Measurements from ENCODE around the gene TMEM272. TPM values are rescaled to one million over a fixed set of nuclear protein-coding genes. Genes with fewer than 3 reads are reported as not detected.
A peak's percentile ranks its signal among the peaks of the same experiment; 100 is the strongest.

TMEM272 gene, protein sequence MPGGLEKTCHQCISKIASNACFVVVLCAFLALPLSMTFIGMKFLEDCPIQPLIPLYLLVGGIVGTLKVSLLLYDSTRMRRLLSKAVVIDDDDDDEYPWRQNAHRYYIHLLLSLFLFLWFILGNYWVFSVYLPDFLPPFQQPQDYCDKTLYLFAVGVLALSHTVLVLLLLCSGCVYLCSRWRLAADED
- under 1 TPM; 0.35 to 0.69 TPM for total RNA-seq
- 0.12 TPM for polyA plus RNA-seq

- Mint-ChIP-seq H3K4me3 (peak within 1 kb of the TSS in 3 of 7 donors; percentile 7 to 63 (median 35)), H3K4me1 (peaks cover 4 to 13% (median 6%) of the 10 kb centered on the region in 3 donors), H3K27me3 (peaks cover 2 to 15% of the 10 kb centered on the region in 2 donors), H3K9me3 (no peaks in the 10 kb centered on the region), H3K27ac (peak within 1 kb of the TSS in 1 of 8 donors; percentile 48), H3K36me3 (no peaks in the 10 kb centered on the region)
- no peaks in the 10 kb centered on the region for H3K36me3 ChIP-seq (ENCODE audit: insufficient read depth, low read length)
- CTCF ChIA-PET, result interaction anchor here (0.9 to 2.1 kb wide), 10 partner anchors 10 to 357 kb away, joined by 3 to 11 read pairs (median 3); no protein-coding TSS in a partner anchor
- no peak within 1 kb of the TSS for H3K4me3 ChIP-seq (ENCODE audit: low read length)
- POLR2A ChIA-PET, result no interaction called here
- H3K9me3 ChIP-seq (ENCODE audit: low read length), result no peaks in the 10 kb centered on the region
- H3K4me1 ChIP-seq (ENCODE audit: insufficient read depth, low read length), result peaks cover 5% of the 10 kb centered on the region
- H3K27me3 ChIP-seq (ENCODE audit: insufficient read depth, low read length, poor library complexity, severe bottlenecking), result no peaks in the 10 kb centered on the region
- no peak within 1 kb of the TSS for H3K27ac ChIP-seq (ENCODE audit: low read depth, low read length)
- DNase-seq, result peak; percentile 18 to 62 (median 38)
Observed at GRCh38 chr13:51844862-51845573, at the start of gene TMEM272. Gene TMEM272, minus strand, starts transcription at chr13:51845177. Its CDS starts 6,647 bp downstream, at chr13:51838530.

GRCh38 chr13:51894239-51894638, 49.3 kb upstream of the TMEM272 start:
- Mint-ChIP-seq H3K27me3 (peaks cover 11 to 19% of the 10 kb centered on the region in 2 donors), H3K36me3 (no peaks in the 10 kb centered on the region), H3K27ac (no peak overlapping the region), H3K4me1 (no peaks in the 10 kb centered on the region), H3K4me3 (no peak overlapping the region), H3K9me3 (no peaks in the 10 kb centered on the region)
- ChIA-PET CTCF (interaction anchor here (1.5 kb wide), 1 partner anchor 8 kb away, joined by 4 read pairs; no protein-coding TSS in a partner anchor), POLR2A (no interaction called here)
- no peaks in the 10 kb centered on the region for H3K9me3 ChIP-seq (ENCODE audit: low read length)
- H3K36me3 ChIP-seq (ENCODE audit: insufficient read depth, low read length), result no peaks in the 10 kb centered on the region
- no peaks in the 10 kb centered on the region for H3K4me1 ChIP-seq (ENCODE audit: insufficient read depth, low read length)
- H3K27ac ChIP-seq (ENCODE audit: low read depth, low read length), result no peak overlapping the region
- DNase-seq, result no peak
- H3K27me3 ChIP-seq (ENCODE audit: insufficient read depth, low read length, poor library complexity, severe bottlenecking), result no peaks in the 10 kb centered on the region
- H3K4me3 ChIP-seq (ENCODE audit: low read length), result no peak overlapping the region

DNA sequence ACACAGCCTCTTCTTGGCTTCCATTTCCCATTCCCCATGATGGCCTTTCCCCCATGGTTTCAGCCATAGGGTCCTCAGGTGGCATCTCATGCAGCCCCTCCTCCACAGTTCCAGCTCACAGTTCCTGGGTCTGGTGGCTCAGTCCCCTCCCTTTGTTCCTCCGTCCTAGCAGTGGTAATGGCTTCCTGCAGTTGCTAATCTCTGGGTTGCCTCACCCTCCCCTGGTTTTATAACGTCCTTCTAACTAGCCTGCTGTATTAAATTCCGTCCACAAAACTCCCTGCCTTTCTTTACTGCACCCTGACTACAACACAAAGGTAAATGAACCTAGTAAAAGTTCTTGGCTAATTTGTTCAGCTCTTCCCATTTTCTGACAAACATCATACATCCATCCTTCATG, 47.7 kb upstream of the TMEM272 start:
- H3K4me1 ChIP-seq (ENCODE audit: insufficient read depth, low read length), result no peaks in the 10 kb centered on the region
- no peak overlapping the region for H3K27ac ChIP-seq (ENCODE audit: low read depth, low read length)
- ChIA-PET POLR2A (no interaction called here), CTCF (interaction anchor here (1.3 to 1.6 kb wide), 3 partner anchors 10 to 61 kb away, joined by 3 to 4 read pairs (median 4); no protein-coding TSS in a partner anchor)
- no peaks in the 10 kb centered on the region for H3K4me1 Mint-ChIP-seq
- no peak for DNase-seq
- no peak overlapping the region for H3K4me3 ChIP-seq (ENCODE audit: low read length)
- H3K9me3 ChIP-seq (ENCODE audit: low read length), result no peaks in the 10 kb centered on the region
- H3K9me3 Mint-ChIP-seq, result no peaks in the 10 kb centered on the region
- no peak overlapping the region for H3K4me3 Mint-ChIP-seq
- H3K36me3 ChIP-seq (ENCODE audit: insufficient read depth, low read length), result no peaks in the 10 kb centered on the region
- peak overlapping the region in 1 of 8 donors; percentile 2 for H3K27ac Mint-ChIP-seq
- H3K27me3 ChIP-seq (ENCODE audit: insufficient read depth, low read length, poor library complexity, severe bottlenecking), result no peaks in the 10 kb centered on the region
- H3K36me3 Mint-ChIP-seq, result no peaks in the 10 kb centered on the region
- H3K27me3 Mint-ChIP-seq, result peaks cover 11 to 19% of the 10 kb centered on the region in 2 donors

DNA sequence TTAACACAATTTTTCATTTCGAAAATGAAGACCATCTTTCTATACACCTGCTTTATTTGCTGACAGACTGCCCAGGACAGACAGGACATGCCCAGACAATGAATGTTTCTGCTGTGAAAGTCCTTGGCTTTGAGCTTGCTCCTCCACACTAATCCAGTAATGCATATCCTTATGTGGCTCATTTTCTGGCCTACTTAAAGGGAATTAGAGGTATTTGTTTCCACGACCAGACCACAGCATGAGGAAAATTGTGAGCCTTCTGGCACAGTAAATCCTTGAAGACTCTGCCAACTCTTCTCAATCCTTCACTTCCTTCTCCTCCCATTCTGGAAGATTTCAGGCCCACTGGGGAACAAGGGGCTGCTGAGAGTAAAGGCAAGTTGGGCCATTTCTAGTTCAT, 42.5 kb upstream of the TMEM272 start:
- H3K9me3 ChIP-seq (ENCODE audit: low read length), result no peaks in the 10 kb centered on the region
- H3K4me1 Mint-ChIP-seq, result no peaks in the 10 kb centered on the region
- H3K9me3 Mint-ChIP-seq, result peaks cover 0 to 6% (median 2%) of the 10 kb centered on the region in 5 donors
- no peaks in the 10 kb centered on the region for H3K36me3 ChIP-seq (ENCODE audit: insufficient read depth, low read length)
- H3K27ac Mint-ChIP-seq, result no peak overlapping the region
- ChIA-PET POLR2A (no interaction called here), CTCF (no interaction called here)
- no peak overlapping the region for H3K4me3 ChIP-seq (ENCODE audit: low read length)
- no peak overlapping the region for H3K4me3 Mint-ChIP-seq
- no peaks in the 10 kb centered on the region for H3K27me3 ChIP-seq (ENCODE audit: insufficient read depth, low read length, poor library complexity, severe bottlenecking)
- peaks cover 2 to 7% of the 10 kb centered on the region in 2 donors for H3K27me3 Mint-ChIP-seq
- peaks cover 0 to 4% (median 0%) of the 10 kb centered on the region in 3 donors for H3K36me3 Mint-ChIP-seq
- no peaks in the 10 kb centered on the region for H3K4me1 ChIP-seq (ENCODE audit: insufficient read depth, low read length)
- DNase-seq, result no peak
- H3K27ac ChIP-seq (ENCODE audit: low read depth, low read length), result no peak overlapping the region

GRCh38 chr13:51885651-51886050, 40.7 kb upstream of the TMEM272 start:
- peaks cover 6 to 7% of the 10 kb centered on the region in 2 donors for H3K27me3 Mint-ChIP-seq

GRCh38 chr13:51883226-51883600, 38.2 kb upstream of the TMEM272 start:
- no peak overlapping the region for H3K4me3 ChIP-seq (ENCODE audit: low read length)
- CTCF ChIA-PET, result interaction anchor here (1.7 kb wide), 1 partner anchor 10 kb away, joined by 4 read pairs; no protein-coding TSS in a partner anchor
- no peaks in the 10 kb centered on the region for H3K27me3 ChIP-seq (ENCODE audit: insufficient read depth, low read length, poor library complexity, severe bottlenecking)
- no peak overlapping the region for H3K27ac Mint-ChIP-seq
- H3K4me3 Mint-ChIP-seq, result no peak overlapping the region
- POLR2A ChIA-PET, result no interaction called here
- DNase-seq, result no peak
- no peaks in the 10 kb centered on the region for H3K9me3 ChIP-seq (ENCODE audit: low read length)
- no peaks in the 10 kb centered on the region for H3K4me1 ChIP-seq (ENCODE audit: insufficient read depth, low read length)
- H3K36me3 Mint-ChIP-seq, result peaks cover 0 to 14% (median 0%) of the 10 kb centered on the region in 3 donors
- peaks cover 10 to 12% of the 10 kb centered on the region in 2 donors for H3K27me3 Mint-ChIP-seq
- H3K9me3 Mint-ChIP-seq, result peaks cover 3 to 9% (median 4%) of the 10 kb centered on the region in 5 donors
- H3K4me1 Mint-ChIP-seq, result no peaks in the 10 kb centered on the region
- no peak overlapping the region for H3K27ac ChIP-seq (ENCODE audit: low read depth, low read length)
- H3K36me3 ChIP-seq (ENCODE audit: insufficient read depth, low read length), result no peaks in the 10 kb centered on the region

More at GRCh38 chr13:51885651-51886050, 40.7 kb upstream of the TMEM272 start:
- ChIA-PET POLR2A (no interaction called here), CTCF (no interaction called here)
- Histone ChIP-seq H3K4me3 (ENCODE audit: low read length) (no peak overlapping the region), H3K27me3 (ENCODE audit: insufficient read depth, low read length, poor library complexity, severe bottlenecking) (no peaks in the 10 kb centered on the region), H3K27ac (ENCODE audit: low read depth, low read length) (no peak overlapping the region), H3K36me3 (ENCODE audit: insufficient read depth, low read length) (no peaks in the 10 kb centered on the region), H3K4me1 (ENCODE audit: insufficient read depth, low read length) (no peaks in the 10 kb centered on the region), H3K9me3 (ENCODE audit: low read length) (no peaks in the 10 kb centered on the region)
- no peak overlapping the region for H3K4me3 Mint-ChIP-seq
- DNase-seq, result no peak
- H3K36me3 Mint-ChIP-seq, result peaks cover 0 to 8% (median 0%) of the 10 kb centered on the region in 3 donors
- H3K9me3 Mint-ChIP-seq, result peaks cover 3 to 9% (median 4%) of the 10 kb centered on the region in 5 donors
- no peaks in the 10 kb centered on the region for H3K4me1 Mint-ChIP-seq
- no peak overlapping the region for H3K27ac Mint-ChIP-seq

DNA sequence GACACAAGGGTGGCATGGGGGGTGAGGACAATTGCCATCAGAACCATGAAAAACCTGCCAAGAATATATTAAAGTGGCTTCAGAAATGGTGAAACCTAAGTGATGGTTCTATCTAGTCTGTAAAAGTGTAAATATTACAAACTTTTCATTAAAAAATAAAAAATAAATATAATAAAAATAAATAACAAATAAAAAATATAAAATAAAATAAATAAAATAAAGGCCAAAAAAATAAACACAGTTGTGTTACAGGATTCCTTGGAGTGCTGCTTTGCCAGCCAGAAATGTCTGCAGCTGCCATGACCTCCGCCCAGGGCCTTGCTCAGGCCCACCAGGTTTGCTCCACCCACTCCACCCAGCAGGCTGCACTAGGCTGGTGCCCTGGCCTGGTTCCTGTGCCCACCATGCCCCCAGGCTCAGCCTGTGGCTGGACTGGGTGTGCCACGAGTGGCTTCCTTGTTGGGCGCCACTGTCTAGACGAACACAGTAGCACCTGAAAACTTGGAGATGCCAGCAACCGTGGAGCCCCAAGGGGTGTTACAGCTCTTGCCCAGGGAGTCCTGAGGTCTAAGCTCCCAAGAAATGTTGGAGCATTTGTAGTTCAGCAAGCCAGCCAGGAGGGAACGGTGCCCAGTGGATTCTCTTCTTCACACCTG, 37.7 kb upstream of the TMEM272 start:
- H3K4me3 ChIP-seq (ENCODE audit: low read length), result no peak overlapping the region
- no peak overlapping the region for H3K27ac Mint-ChIP-seq
- POLR2A ChIA-PET, result no interaction called here
- H3K4me3 Mint-ChIP-seq, result no peak overlapping the region
- no peaks in the 10 kb centered on the region for H3K9me3 ChIP-seq (ENCODE audit: low read length)
- no peak for DNase-seq
- no peaks in the 10 kb centered on the region for H3K36me3 ChIP-seq (ENCODE audit: insufficient read depth, low read length)
- no peaks in the 10 kb centered on the region for H3K27me3 ChIP-seq (ENCODE audit: insufficient read depth, low read length, poor library complexity, severe bottlenecking)
- no peak overlapping the region for H3K27ac ChIP-seq (ENCODE audit: low read depth, low read length)
- no peaks in the 10 kb centered on the region for H3K4me1 ChIP-seq (ENCODE audit: insufficient read depth, low read length)
- H3K36me3 Mint-ChIP-seq, result peaks cover 0 to 14% (median 0%) of the 10 kb centered on the region in 3 donors
- peaks cover 10 to 12% of the 10 kb centered on the region in 2 donors for H3K27me3 Mint-ChIP-seq
- CTCF ChIA-PET, result interaction anchor here (1.7 kb wide), 1 partner anchor 10 kb away, joined by 4 read pairs; no protein-coding TSS in a partner anchor
- peaks cover 3 to 9% (median 4%) of the 10 kb centered on the region in 5 donors for H3K9me3 Mint-ChIP-seq
- no peaks in the 10 kb centered on the region for H3K4me1 Mint-ChIP-seq

- no peak for DNase-seq
- peaks cover 12 to 18% of the 10 kb centered on the region in 2 donors for H3K27me3 Mint-ChIP-seq
- peaks cover 3 to 9% (median 4%) of the 10 kb centered on the region in 5 donors for H3K9me3 Mint-ChIP-seq
- H3K4me1 Mint-ChIP-seq, result no peaks in the 10 kb centered on the region
- CTCF ChIA-PET, result no interaction called here
- Histone ChIP-seq H3K36me3 (ENCODE audit: insufficient read depth, low read length) (no peaks in the 10 kb centered on the region), H3K27ac (ENCODE audit: low read depth, low read length) (no peak overlapping the region), H3K4me3 (ENCODE audit: low read length) (no peak overlapping the region), H3K27me3 (ENCODE audit: insufficient read depth, low read length, poor library complexity, severe bottlenecking) (no peaks in the 10 kb centered on the region), H3K9me3 (ENCODE audit: low read length) (no peaks in the 10 kb centered on the region), H3K4me1 (ENCODE audit: insufficient read depth, low read length) (no peaks in the 10 kb centered on the region)
- no peak overlapping the region for H3K27ac Mint-ChIP-seq
- peaks cover 0 to 14% (median 0%) of the 10 kb centered on the region in 3 donors for H3K36me3 Mint-ChIP-seq
- POLR2A ChIA-PET, result no interaction called here
- H3K4me3 Mint-ChIP-seq, result no peak overlapping the region
Observed at GRCh38 chr13:51881296-51881695, 36.3 kb upstream of the TMEM272 start.
